Measurements from ENCODE around the gene VASP. TPM values are rescaled to one million over a fixed set of nuclear protein-coding genes. Genes with fewer than 3 reads are reported as not detected.
A peak's percentile ranks its signal among the peaks of the same experiment; 100 is the strongest.

VASP gene
- total RNA-seq, 1 experiment from 2014 or later = 144 TPM

GRCh38 chr19:45567609-45568008 is 60.3 kb downstream of the VASP start:
- ATAC-seq = no peak
- CTCF ChIA-PET = interaction anchor here (0.6 to 1.3 kb wide), 2 partner anchors 9 to 24 kb away, joined by 3 to 8 read pairs; no protein-coding TSS in a partner anchor
- Mint-ChIP-seq H3K27me3 (ENCODE audit: low read depth) (no peaks in the 10 kb centered on the region), H3K4me3 (no peak overlapping the region), H3K27ac (0 out of 2 replicates have a peak overlapping the region, but pooled peaks have one; percentile 42), H3K4me1 (peaks cover 23% of the 10 kb centered on the region), H3K9me3 (no peaks in the 10 kb centered on the region), H3K36me3 (no peaks in the 10 kb centered on the region)
- POLR2A ChIA-PET = no interaction called here
- TF ChIP-seq HMGA2 (CRISPR knock-in tag; IDR thresholded peaks at IDR 0.05) (no peak), OVOL2 (CRISPR knock-in tag; IDR thresholded peaks at IDR 0.05; ENCODE audit: borderline replicate concordance) (no peak), SMAD3 (CRISPR knock-in tag; IDR thresholded peaks at IDR 0.05; ENCODE audit: borderline replicate concordance) (no peak), ZNF317 (CRISPR knock-in tag; IDR thresholded peaks at IDR 0.05; ENCODE audit: borderline replicate concordance, low read depth) (no peak)
- DNase-seq (ENCODE audit: low spot score) = no peak

- Mint-ChIP-seq H3K4me1 (peaks cover 14% of the 10 kb centered on the region), H3K27me3 (ENCODE audit: low read depth) (no peaks in the 10 kb centered on the region), H3K36me3 (no peaks in the 10 kb centered on the region), H3K4me3 (no peak overlapping the region), H3K9me3 (no peaks in the 10 kb centered on the region), H3K27ac (no peak overlapping the region; the same call in 1 of the 2 replicates)
- DNase-seq (ENCODE audit: low spot score) (no peak), ATAC-seq (no peak)
- CTCF ChIA-PET = no interaction called here
- POLR2A ChIA-PET = no interaction called here
- TF ChIP-seq SP1 (CRISPR knock-in tag; conservative IDR thresholded peaks at IDR 0.05) = no peak
- no peak for TF ChIP-seq ZBTB21 (CRISPR knock-in tag; IDR thresholded peaks at IDR 0.05; ENCODE audit: borderline replicate concordance)
- no peak for TF ChIP-seq ESRRA (CRISPR knock-in tag; IDR thresholded peaks at IDR 0.05; ENCODE audit: borderline replicate concordance)
- TF ChIP-seq STAT6 (CRISPR knock-in tag; conservative IDR thresholded peaks at IDR 0.05; ENCODE audit: low read depth) = no peak
- TF ChIP-seq HMGA2 (CRISPR knock-in tag; IDR thresholded peaks at IDR 0.05) = no peak
- no peak for TF ChIP-seq GABPB1 (CRISPR knock-in tag; IDR thresholded peaks at IDR 0.05)
- no peak for TF ChIP-seq CDX4 (CRISPR knock-in tag; IDR thresholded peaks at IDR 0.05; ENCODE audit: borderline replicate concordance)
- no peak for TF ChIP-seq IRF1 (CRISPR knock-in tag; IDR thresholded peaks at IDR 0.05)
- no peak for TF ChIP-seq ZNF317 (CRISPR knock-in tag; IDR thresholded peaks at IDR 0.05; ENCODE audit: borderline replicate concordance, low read depth)
- TF ChIP-seq TCF7 (CRISPR knock-in tag; IDR thresholded peaks at IDR 0.05; ENCODE audit: low read depth) = no peak
- no peak for TF ChIP-seq SOX15 (CRISPR knock-in tag; IDR thresholded peaks at IDR 0.05)
- TF ChIP-seq CTCF (IDR thresholded peaks at IDR 0.05) = no peak
- TF ChIP-seq TP53 (CRISPR knock-in tag; IDR thresholded peaks at IDR 0.05) = no peak
- TF ChIP-seq ZNF219 (CRISPR knock-in tag; IDR thresholded peaks at IDR 0.05; ENCODE audit: borderline replicate concordance) = no peak
- TF ChIP-seq ATF2 (CRISPR knock-in tag; IDR thresholded peaks at IDR 0.05; ENCODE audit: borderline replicate concordance, low read depth) = no peak
- no peak for TF ChIP-seq AR (CRISPR knock-in tag; IDR thresholded peaks at IDR 0.05)
- no peak for TF ChIP-seq AFF4 (CRISPR knock-in tag; IDR thresholded peaks at IDR 0.05; ENCODE audit: borderline replicate concordance)
These were observed 61.5 kb downstream of the VASP start for GRCh38 chr19:45568732-45569131.

Measured in WTC11 (cell line).